ENCODE data around the gene DGLUCY. TPM values are rescaled to one million over a fixed set of nuclear protein-coding genes. Genes with fewer than 3 reads are reported as not detected.
A peak's percentile ranks its signal among the peaks of the same experiment; 100 is the strongest.

Gene DGLUCY
- polyA plus RNA-seq, 3 donors: 54.9 to 88.4 (median 66.0) TPM

GRCh38 chr14:91215381-91215780 is 101.5 kb downstream of the DGLUCY start:
- Histone ChIP-seq H2AFZ (ENCODE audit: insufficient read depth, low read depth, low read length, poor library complexity, severe bottlenecking) (no peak overlapping the region), H3K27me3 (ENCODE audit: control insufficient read depth in 2 of 2, insufficient read depth in 2 of 2, low read length in 2 of 2) (no peaks in the 10 kb centered on the region), H3K27ac (ENCODE audit: low read depth in 1 of 2, low read length in 2 of 2) (no peak overlapping the region), H3K4me1 (ENCODE audit: control insufficient read depth in 1 of 2, insufficient read depth in 2 of 2, low read length in 2 of 2) (no peaks in the 10 kb centered on the region), H3K79me2 (ENCODE audit: insufficient read depth, low read length) (no peaks in the 10 kb centered on the region), H3K9ac (ENCODE audit: insufficient read depth, low read length, poor library complexity, severe bottlenecking) (no peak overlapping the region), H3K36me3 (replicated peaks in 1 of 2; ENCODE audit: control insufficient read depth in 1 of 2, insufficient read depth in 2 of 2, low read length in 2 of 2) (peaks cover 75 to 96% of the 10 kb centered on the region in 2 donors), H3K4me3 (replicated peaks in 1 of 3; ENCODE audit: low read depth in 2 of 3, low read length in 3 of 3) (no peak overlapping the region), H3K9me3 (replicated peaks in 1 of 2; ENCODE audit: control insufficient read depth in 1 of 2, insufficient read depth in 1 of 2, low read length in 2 of 2) (no peaks in the 10 kb centered on the region), H3K4me2 (replicated peaks; ENCODE audit: extremely low read depth, low read length, poor library complexity, severe bottlenecking) (no peak overlapping the region), H4K20me1 (ENCODE audit: insufficient read depth, low read length) (no peaks in the 10 kb centered on the region)
- intact Hi-C loops (cut with micrococcal nuclease): no loop called here
- H3K4me3 Mint-ChIP-seq: no peak overlapping the region
- peaks cover 0 to 1% (median 0%) of the 10 kb centered on the region in 3 donors for H3K27me3 Mint-ChIP-seq (ENCODE audit: low read depth in 3 of 3)
- H3K4me1 Mint-ChIP-seq: no peaks in the 10 kb centered on the region
- TF ChIP-seq CTCF (IDR thresholded peaks at IDR 0.05): no peak
- peaks cover 80 to 96% of the 10 kb centered on the region in 2 donors for H3K36me3 Mint-ChIP-seq
- DNase-seq: no peak
- no peaks in the 10 kb centered on the region for H3K9me3 Mint-ChIP-seq
- H3K27ac Mint-ChIP-seq: no peak overlapping the region
- 91% methylated on average over 10 of the region's 10 CpGs for WGBS (ENCODE audit: insufficient coverage)

DNA sequence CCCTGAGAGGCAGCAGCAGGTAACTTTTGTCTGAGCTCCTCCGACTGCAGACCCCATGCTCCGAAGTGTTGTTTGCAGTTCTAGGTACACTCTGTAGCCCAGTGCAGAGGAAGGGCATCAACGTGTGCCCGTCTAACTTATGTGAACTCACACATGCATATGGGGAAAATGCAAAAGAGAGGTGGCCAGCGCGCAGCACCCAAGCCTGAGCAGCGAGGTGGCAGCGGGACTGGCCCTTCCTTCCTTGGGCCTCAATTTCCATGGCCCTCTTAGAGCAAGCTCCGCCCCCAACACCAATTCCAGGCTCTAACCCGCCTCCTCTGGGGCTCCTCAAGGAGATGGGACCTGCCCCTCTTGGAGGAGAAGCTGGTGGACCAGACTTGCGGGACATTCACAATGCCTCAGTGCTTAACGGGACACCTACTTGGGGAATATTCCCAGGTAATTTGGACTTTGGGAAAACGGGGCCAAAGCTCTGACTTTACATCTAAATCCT is 102.9 kb downstream of the DGLUCY start:
- no peaks in the 10 kb centered on the region for H3K4me1 ChIP-seq (ENCODE audit: control insufficient read depth in 1 of 2, insufficient read depth in 2 of 2, low read length in 2 of 2)
- H3K4me2 ChIP-seq (replicated peaks; ENCODE audit: extremely low read depth, low read length, poor library complexity, severe bottlenecking): no peak overlapping the region
- H3K4me3 Mint-ChIP-seq: no peak overlapping the region
- no peaks in the 10 kb centered on the region for H3K9me3 ChIP-seq (replicated peaks in 1 of 2; ENCODE audit: control insufficient read depth in 1 of 2, insufficient read depth in 1 of 2, low read length in 2 of 2)
- H3K27me3 Mint-ChIP-seq (ENCODE audit: low read depth in 3 of 3): peaks cover 0 to 1% (median 0%) of the 10 kb centered on the region in 3 donors
- whole genome bisulfite sequencing (ENCODE audit: insufficient coverage): 96% methylated on average over 12 of the region's 13 CpGs
- no peaks in the 10 kb centered on the region for H3K79me2 ChIP-seq (ENCODE audit: insufficient read depth, low read length)
- H2AFZ ChIP-seq (ENCODE audit: insufficient read depth, low read depth, low read length, poor library complexity, severe bottlenecking): no peak overlapping the region
- peaks cover 79 to 93% of the 10 kb centered on the region in 2 donors for H3K36me3 Mint-ChIP-seq
- peaks cover 74 to 95% of the 10 kb centered on the region in 2 donors for H3K36me3 ChIP-seq (replicated peaks in 1 of 2; ENCODE audit: control insufficient read depth in 1 of 2, insufficient read depth in 2 of 2, low read length in 2 of 2)
- DNase-seq: no peak
- H4K20me1 ChIP-seq (ENCODE audit: insufficient read depth, low read length): no peaks in the 10 kb centered on the region
- no peak for TF ChIP-seq CTCF (IDR thresholded peaks at IDR 0.05)
- intact Hi-C loops (cut with micrococcal nuclease): no loop called here
- H3K4me3 ChIP-seq (replicated peaks in 1 of 3; ENCODE audit: low read depth in 2 of 3, low read length in 3 of 3): no peak overlapping the region
- no peaks in the 10 kb centered on the region for H3K27me3 ChIP-seq (ENCODE audit: control insufficient read depth in 2 of 2, insufficient read depth in 2 of 2, low read length in 2 of 2)
- H3K27ac ChIP-seq (ENCODE audit: low read depth in 1 of 2, low read length in 2 of 2): no peak overlapping the region
- H3K9ac ChIP-seq (ENCODE audit: insufficient read depth, low read length, poor library complexity, severe bottlenecking): no peak overlapping the region
- H3K9me3 Mint-ChIP-seq: peaks cover 0 to 1% (median 0%) of the 10 kb centered on the region in 7 donors
- no peaks in the 10 kb centered on the region for H3K4me1 Mint-ChIP-seq
- peak overlapping the region in 1 of 7 donors; percentile 15 for H3K27ac Mint-ChIP-seq
